HepG2 (cell line): ENCODE measurements around the gene AUTS2. TPM values are rescaled to one million over a fixed set of nuclear protein-coding genes. Genes with fewer than 3 reads are reported as not detected.

Experiments
- ATAC-seq: fragments of 200-7000 bp; cut with Tn5 transposase; 3 replicates; pipeline ENCODE4 v1.9.1; 2020; ENCODE audit warnings: mild to moderate bottlenecking, moderate library complexity
- BruUV-seq: library from RNA; stranded (reverse); fragments of 400-500 nt; replicated peaks from 2 replicates; lab custom pipeline; 2021; lab: Mats Ljungman, UMichigan
- CTCF ChIA-PET: fragments of 300-600 bp; formaldehyde crosslinking; extraction: SDS; loops from one replicate; lab custom pipeline; 2021; ENCODE audit warnings: low total read pairs, inconsistent platforms, low intra/inter-chr PET ratio; lab: Yijun Ruan, JAX
- POLR2A ChIA-PET: fragments of 350-600 bp; sonication (Branson Sonifier 250); formaldehyde crosslinking; loops from one replicate; lab custom pipeline; 2020; ENCODE audit warnings: antibody characterized with exemption, inconsistent platforms; lab: Yijun Ruan, JAX
- DNase-seq: peaks from one replicate; pipeline ENCODE4 v3.0.0-alpha.2; 2015; ENCODE audit warnings: low spot score
- FAIRE-seq: peaks from 3 replicates; lab custom pipeline; 2011; peaks lifted over from hg19 to GRCh38; lab: Jason Lieb, UNC
- H2AFZ ChIP-seq: one replicate; pipeline ENCODE4 v1.6.1; 2011; ENCODE audit warnings: low read length, inconsistent platforms
- H3K27ac ChIP-seq: fragments of 300-600 bp; 3 replicates; pipeline ENCODE4 v1.8.0; 2011; ENCODE audit warnings: mixed run types, mild to moderate bottlenecking, mixed read lengths, low read length, inconsistent platforms; ENCODE audit not compliant: insufficient read depth; ENCODE audit errors: extremely low read length
- H3K27me3 ChIP-seq, 2 experiments: fragments of 200-600 bp in 1 of 2; 2 replicates in 1 of 2; 3 replicates in 1 of 2; pipeline versions ENCODE4 v1.6.0 to v1.8.0; 2011; ENCODE audit warnings: low read length in 2 of 2, mild to moderate bottlenecking in 2 of 2, moderate library complexity in 2 of 2, inconsistent platforms in 1 of 2; ENCODE audit not compliant: insufficient read depth in 2 of 2, control insufficient read depth in 1 of 2
- H3K36me3 ChIP-seq, 2 experiments: fragments of 200-600 bp in 1 of 2; replicated peaks in 1 of 2; 2 replicates in 1 of 2; 3 replicates in 1 of 2; pipeline versions ENCODE4 v1.5.1 to v1.8.0; 2011; ENCODE audit warnings: low read length in 2 of 2, inconsistent platforms in 1 of 2; ENCODE audit not compliant: insufficient read depth in 2 of 2, control insufficient read depth in 1 of 2
- H3K4me1 ChIP-seq: 2 replicates; pipeline ENCODE4 v1.5.1; 2012; ENCODE audit warnings: low read length, inconsistent platforms; ENCODE audit not compliant: insufficient read depth
- H3K4me2 ChIP-seq: 2 replicates; pipeline ENCODE4 v1.6.0; 2011; ENCODE audit warnings: low read depth, low read length, inconsistent platforms
- H3K4me3 ChIP-seq, 3 experiments: fragments of 200-600 bp in 1 of 3; sonication (generic), shearing (Covaris generic) in 1 of 3; replicated peaks in 1 of 3; 2 replicates each; pipeline ENCODE4 v1.5.1; 2011 to 2016; ENCODE audit warnings: low read length in 3 of 3, inconsistent platforms in 2 of 3, low read depth in 2 of 3, mild to moderate bottlenecking in 2 of 3, control low read depth in 1 of 3, mixed read lengths in 1 of 3; ENCODE audit not compliant: insufficient read depth in 1 of 3
- H3K79me2 ChIP-seq: one replicate; pipeline ENCODE4 v1.6.1; 2011; ENCODE audit warnings: low read length, inconsistent platforms; ENCODE audit not compliant: insufficient read depth
- H3K9ac ChIP-seq: 2 replicates; pipeline ENCODE4 v1.6.0; 2011; ENCODE audit warnings: mild to moderate bottlenecking, low read depth, low read length, inconsistent platforms; ENCODE audit not compliant: insufficient read depth
- H3K9me3 ChIP-seq: 2 replicates; pipeline ENCODE4 v1.5.1; 2012; ENCODE audit warnings: mild to moderate bottlenecking, low read length
- H4K20me1 ChIP-seq: 2 replicates; pipeline ENCODE4 v1.6.0; 2011; ENCODE audit warnings: inconsistent platforms, mild to moderate bottlenecking, low read length, moderate library complexity; ENCODE audit not compliant: insufficient read depth
- AHR ChIP-seq: IDR thresholded peaks from 2 replicates; pipeline ENCODE4 v1.6.1; 2018; ENCODE audit warnings: missing genetic modification reagents, missing compliant biosample characterization
- ASH2L ChIP-seq: fragments of 300-600, 200-600 bp; sonication (generic); IDR thresholded peaks from 2 replicates; pipeline ENCODE4 v1.7.0; 2017; ENCODE audit warnings: low read depth, mild to moderate bottlenecking, moderate library complexity, mixed read lengths, low read length; ENCODE audit not compliant: insufficient read length
- RFXANK ChIP-seq: IDR thresholded peaks from 2 replicates; pipeline ENCODE4 v1.6.1; 2016
- WGBS: methylation state at CpG from one replicate; pipeline ENCODE4 v1.1.6; 2017; ENCODE audit warnings: low lambda C conversion rate; 5-methylcytosine and 5-hydroxymethylcytosine counted together
- in situ Hi-C: cut with HindIII; loops from 2 replicates; pipeline ENCODE4 v1.10.0; 2017; ENCODE audit warnings: low pct_unique_long_range_greater_than_20kb; ENCODE audit not compliant: extremely low pct_ligation_motif_present
- intact Hi-C: fragments of 100-400 bp; cut with micrococcal nuclease; formaldehyde crosslinking; loops from one replicate; pipeline ENCODE4 v1.10.0; 2022; ENCODE audit not compliant: unreplicated experiment
- polyA plus RNA-seq, 8 experiments: library from polyadenylated mRNA; depleted of rRNA in 3 of 8; stranded (reverse) in 7 of 8; unstranded in 1 of 8; fragments of >200 nt; fragmentation: Illumina TruSeq in 4 of 8; extraction: Trizol in 4 of 8; gene quantifications; 2 replicates each; pipeline versions ENCODE4 v1.2.1 to v1.2.3, GENCODE V29; 2011 to 2016; ENCODE audit warnings: low read depth in 4 of 8, missing spikeins in 1 of 8, mixed read lengths in 1 of 8; ENCODE audit not compliant: insufficient read depth in 1 of 8
- total RNA-seq, 5 experiments: library from RNA; depleted of rRNA; stranded (reverse); fragments of >200 nt; fragmentation: Illumina TruSeq; extraction: Trizol; gene quantifications; 2 replicates each; pipeline ENCODE4 v1.2.3, GENCODE V29; 2016; ENCODE audit warnings: low read depth in 1 of 5
- TF ChIP-seq, protein P1 (sequence below): sonication (generic); formaldehyde crosslinking; IDR thresholded peaks from 2 replicates; pipeline ENCODE4 v1.5.0; 2020; ENCODE audit warnings: mild to moderate bottlenecking, missing genetic modification reagents
- TF ChIP-seq, protein P2 (sequence below): sonication (generic); formaldehyde crosslinking; IDR thresholded peaks from 2 replicates; pipeline ENCODE4 v1.4.0; 2020; ENCODE audit warnings: missing genetic modification reagents
- TF ChIP-seq, protein P3 (sequence below): sonication (generic); formaldehyde crosslinking; IDR thresholded peaks from 2 replicates; pipeline ENCODE4 v1.5.0; 2020; ENCODE audit warnings: mild to moderate bottlenecking, missing genetic modification reagents
- TF ChIP-seq, protein P4 (sequence below): sonication (generic); formaldehyde crosslinking; IDR thresholded peaks from 2 replicates; pipeline ENCODE4 v1.4.0; 2020; ENCODE audit warnings: missing genetic modification reagents, borderline replicate concordance

Gene AUTS2
- total and polyA plus RNA-seq, 2 of the 13 experiments (the other 11 are each of a cell fraction or from before 2014, with no cell fraction given): 0.38 TPM; not detected in 1

DNA sequence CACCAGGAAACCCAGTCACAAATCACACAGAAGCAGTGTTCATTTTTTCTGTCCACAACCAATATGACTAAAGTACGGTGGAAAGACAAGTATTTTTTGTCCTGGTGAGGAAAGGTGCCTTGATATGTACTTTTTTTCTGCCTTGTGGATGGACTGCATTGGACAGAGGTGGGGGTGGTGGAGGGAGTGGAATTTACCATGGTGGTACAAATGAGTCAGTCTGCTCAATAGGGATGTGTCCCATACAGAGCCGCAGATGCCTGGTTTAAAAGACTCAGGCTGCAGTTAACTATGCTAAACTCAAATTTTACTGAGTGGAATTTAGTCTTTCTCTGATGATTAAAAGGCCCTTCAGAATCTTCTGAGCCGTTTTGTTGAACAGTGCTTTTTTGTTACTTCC is 859.2 kb downstream of the AUTS2 start (continued):
- TF ChIP-seq, protein P1, sequence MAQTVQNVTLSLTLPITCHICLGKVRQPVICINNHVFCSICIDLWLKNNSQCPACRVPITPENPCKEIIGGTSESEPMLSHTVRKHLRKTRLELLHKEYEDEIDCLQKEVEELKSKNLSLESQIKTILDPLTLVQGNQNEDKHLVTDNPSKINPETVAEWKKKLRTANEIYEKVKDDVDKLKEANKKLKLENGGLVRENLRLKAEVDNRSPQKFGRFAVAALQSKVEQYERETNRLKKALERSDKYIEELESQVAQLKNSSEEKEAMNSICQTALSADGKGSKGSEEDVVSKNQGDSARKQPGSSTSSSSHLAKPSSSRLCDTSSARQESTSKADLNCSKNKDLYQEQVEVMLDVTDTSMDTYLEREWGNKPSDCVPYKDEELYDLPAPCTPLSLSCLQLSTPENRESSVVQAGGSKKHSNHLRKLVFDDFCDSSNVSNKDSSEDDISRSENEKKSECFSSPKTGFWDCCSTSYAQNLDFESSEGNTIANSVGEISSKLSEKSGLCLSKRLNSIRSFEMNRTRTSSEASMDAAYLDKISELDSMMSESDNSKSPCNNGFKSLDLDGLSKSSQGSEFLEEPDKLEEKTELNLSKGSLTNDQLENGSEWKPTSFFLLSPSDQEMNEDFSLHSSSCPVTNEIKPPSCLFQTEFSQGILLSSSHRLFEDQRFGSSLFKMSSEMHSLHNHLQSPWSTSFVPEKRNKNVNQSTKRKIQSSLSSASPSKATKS (CRISPR knock-in tag): no peak

DNA sequence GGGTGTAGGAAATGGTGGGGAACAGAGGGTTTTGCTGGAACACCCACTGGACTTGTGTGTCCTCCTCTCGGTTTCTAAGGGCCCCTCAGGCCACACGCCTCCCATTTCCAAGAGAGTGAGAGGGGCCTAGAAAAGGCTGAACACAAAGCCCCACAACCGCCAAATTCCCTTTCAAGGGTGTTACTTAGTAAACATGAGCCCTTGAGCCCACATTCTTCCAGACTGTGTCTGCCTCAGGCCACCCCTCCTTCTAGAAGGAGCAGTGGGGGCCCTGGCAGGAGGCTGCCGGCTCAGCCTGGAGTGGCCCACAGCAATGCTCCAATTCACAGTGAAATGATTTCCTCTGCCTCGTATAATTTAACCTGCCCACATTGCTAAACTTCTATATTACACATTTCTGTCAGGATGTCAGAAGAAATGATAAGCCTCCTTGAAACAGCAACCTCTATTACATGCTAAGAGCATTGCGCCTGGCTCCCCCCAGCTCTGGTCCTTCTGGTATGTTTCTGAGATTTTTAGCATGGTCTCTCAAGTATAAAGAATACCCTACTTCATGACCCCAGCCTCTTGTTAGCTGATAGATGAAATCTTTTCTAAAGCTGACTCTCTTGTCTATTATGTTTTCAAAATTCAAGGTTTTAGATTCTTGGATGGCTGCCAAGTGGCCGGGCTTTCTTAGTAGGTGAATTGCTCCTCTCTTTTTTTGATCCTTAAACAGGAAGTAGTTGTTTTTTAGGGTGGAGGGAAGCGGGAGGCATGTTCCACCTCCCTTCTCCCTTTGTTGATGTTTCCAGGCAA is 859.8 kb downstream of the AUTS2 start:
- no peaks in the 10 kb centered on the region for H4K20me1 ChIP-seq
- BruUV-seq: no TSS peak
- DNase-seq (no peak), ATAC-seq (no peak), FAIRE-seq (no peak)
- H3K4me2 ChIP-seq: no peak overlapping the region
- in situ Hi-C loops (no loop called here), intact Hi-C loops (no loop called here)
- no peak overlapping the region for H3K9ac ChIP-seq
- no peaks in the 10 kb centered on the region for H3K36me3 ChIP-seq
- no peaks in the 10 kb centered on the region for H3K79me2 ChIP-seq
- WGBS: 38% methylated on average over 8 of the region's 8 CpGs
- peaks cover 0 to 1% of the 10 kb centered on the region in 2 experiments; a peak in 2 of 5 replicates for H3K27me3 ChIP-seq
- no peaks in the 10 kb centered on the region for H3K4me1 ChIP-seq
- H3K9me3 ChIP-seq: no peaks in the 10 kb centered on the region
- H3K27ac ChIP-seq: no peak overlapping the region
- H2AFZ ChIP-seq: no peak overlapping the region
- CTCF ChIA-PET: no interaction called here
- H3K4me3 ChIP-seq: no peak overlapping the region
- POLR2A ChIA-PET: no interaction called here
- TF ChIP-seq, protein P2, sequence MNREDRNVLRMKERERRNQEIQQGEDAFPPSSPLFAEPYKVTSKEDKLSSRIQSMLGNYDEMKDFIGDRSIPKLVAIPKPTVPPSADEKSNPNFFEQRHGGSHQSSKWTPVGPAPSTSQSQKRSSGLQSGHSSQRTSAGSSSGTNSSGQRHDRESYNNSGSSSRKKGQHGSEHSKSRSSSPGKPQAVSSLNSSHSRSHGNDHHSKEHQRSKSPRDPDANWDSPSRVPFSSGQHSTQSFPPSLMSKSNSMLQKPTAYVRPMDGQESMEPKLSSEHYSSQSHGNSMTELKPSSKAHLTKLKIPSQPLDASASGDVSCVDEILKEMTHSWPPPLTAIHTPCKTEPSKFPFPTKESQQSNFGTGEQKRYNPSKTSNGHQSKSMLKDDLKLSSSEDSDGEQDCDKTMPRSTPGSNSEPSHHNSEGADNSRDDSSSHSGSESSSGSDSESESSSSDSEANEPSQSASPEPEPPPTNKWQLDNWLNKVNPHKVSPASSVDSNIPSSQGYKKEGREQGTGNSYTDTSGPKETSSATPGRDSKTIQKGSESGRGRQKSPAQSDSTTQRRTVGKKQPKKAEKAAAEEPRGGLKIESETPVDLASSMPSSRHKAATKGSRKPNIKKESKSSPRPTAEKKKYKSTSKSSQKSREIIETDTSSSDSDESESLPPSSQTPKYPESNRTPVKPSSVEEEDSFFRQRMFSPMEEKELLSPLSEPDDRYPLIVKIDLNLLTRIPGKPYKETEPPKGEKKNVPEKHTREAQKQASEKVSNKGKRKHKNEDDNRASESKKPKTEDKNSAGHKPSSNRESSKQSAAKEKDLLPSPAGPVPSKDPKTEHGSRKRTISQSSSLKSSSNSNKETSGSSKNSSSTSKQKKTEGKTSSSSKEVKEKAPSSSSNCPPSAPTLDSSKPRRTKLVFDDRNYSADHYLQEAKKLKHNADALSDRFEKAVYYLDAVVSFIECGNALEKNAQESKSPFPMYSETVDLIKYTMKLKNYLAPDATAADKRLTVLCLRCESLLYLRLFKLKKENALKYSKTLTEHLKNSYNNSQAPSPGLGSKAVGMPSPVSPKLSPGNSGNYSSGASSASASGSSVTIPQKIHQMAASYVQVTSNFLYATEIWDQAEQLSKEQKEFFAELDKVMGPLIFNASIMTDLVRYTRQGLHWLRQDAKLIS (CRISPR knock-in tag): no peak
- TF ChIP-seq, protein P3, sequence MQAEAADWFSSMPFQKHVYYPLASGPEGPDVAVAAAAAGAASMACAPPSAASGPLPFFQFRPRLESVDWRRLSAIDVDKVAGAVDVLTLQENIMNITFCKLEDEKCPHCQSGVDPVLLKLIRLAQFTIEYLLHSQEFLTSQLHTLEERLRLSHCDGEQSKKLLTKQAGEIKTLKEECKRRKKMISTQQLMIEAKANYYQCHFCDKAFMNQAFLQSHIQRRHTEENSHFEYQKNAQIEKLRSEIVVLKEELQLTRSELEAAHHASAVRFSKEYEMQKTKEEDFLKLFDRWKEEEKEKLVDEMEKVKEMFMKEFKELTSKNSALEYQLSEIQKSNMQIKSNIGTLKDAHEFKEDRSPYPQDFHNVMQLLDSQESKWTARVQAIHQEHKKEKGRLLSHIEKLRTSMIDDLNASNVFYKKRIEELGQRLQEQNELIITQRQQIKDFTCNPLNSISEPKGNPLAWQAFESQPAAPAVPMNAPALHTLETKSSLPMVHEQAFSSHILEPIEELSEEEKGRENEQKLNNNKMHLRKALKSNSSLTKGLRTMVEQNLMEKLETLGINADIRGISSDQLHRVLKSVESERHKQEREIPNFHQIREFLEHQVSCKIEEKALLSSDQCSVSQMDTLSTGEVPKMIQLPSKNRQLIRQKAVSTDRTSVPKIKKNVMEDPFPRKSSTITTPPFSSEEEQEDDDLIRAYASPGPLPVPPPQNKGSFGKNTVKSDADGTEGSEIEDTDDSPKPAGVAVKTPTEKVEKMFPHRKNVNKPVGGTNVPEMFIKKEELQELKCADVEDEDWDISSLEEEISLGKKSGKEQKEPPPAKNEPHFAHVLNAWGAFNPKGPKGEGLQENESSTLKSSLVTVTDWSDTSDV (CRISPR knock-in tag): no peak
- TF ChIP-seq AHR (no peak), RFXANK (no peak), ASH2L (no peak)
- TF ChIP-seq, protein P4, sequence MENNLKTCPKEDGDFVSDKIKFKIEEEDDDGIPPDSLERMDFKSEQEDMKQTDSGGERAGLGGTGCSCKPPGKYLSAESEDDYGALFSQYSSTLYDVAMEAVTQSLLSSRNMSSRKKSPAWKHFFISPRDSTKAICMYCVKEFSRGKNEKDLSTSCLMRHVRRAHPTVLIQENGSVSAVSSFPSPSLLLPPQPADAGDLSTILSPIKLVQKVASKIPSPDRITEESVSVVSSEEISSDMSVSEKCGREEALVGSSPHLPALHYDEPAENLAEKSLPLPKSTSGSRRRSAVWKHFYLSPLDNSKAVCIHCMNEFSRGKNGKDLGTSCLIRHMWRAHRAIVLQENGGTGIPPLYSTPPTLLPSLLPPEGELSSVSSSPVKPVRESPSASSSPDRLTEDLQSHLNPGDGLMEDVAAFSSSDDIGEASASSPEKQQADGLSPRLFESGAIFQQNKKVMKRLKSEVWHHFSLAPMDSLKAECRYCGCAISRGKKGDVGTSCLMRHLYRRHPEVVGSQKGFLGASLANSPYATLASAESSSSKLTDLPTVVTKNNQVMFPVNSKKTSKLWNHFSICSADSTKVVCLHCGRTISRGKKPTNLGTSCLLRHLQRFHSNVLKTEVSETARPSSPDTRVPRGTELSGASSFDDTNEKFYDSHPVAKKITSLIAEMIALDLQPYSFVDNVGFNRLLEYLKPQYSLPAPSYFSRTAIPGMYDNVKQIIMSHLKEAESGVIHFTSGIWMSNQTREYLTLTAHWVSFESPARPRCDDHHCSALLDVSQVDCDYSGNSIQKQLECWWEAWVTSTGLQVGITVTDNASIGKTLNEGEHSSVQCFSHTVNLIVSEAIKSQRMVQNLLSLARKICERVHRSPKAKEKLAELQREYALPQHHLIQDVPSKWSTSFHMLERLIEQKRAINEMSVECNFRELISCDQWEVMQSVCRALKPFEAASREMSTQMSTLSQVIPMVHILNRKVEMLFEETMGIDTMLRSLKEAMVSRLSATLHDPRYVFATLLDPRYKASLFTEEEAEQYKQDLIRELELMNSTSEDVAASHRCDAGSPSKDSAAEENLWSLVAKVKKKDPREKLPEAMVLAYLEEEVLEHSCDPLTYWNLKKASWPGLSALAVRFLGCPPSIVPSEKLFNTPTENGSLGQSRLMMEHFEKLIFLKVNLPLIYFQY (CRISPR knock-in tag): no peak
